SK-MEL-5 (cell line): ENCODE measurements around the gene RPH3AL. TPM values are rescaled to one million over a fixed set of nuclear protein-coding genes. Genes with fewer than 3 reads are reported as not detected.

Experiments
- total RNA-seq: library from RNA; depleted of rRNA; stranded (reverse); fragments of >200 nt; shearing (Covaris generic); gene quantifications from 2 replicates; pipeline ENCODE4 v1.2.3, GENCODE V29; 2014; rRNA removed

The RPH3AL gene
- total RNA-seq, 1 experiment from 2014 or later = 2.4 TPM

Other genes with a start within 250 kb of the RPH3AL start
- gene SCGB1C2, start 215.2 kb downstream of the RPH3AL start, total RNA-seq = not detected in 2 replicates
- 0.03 and 0.64 TPM in 2 replicates for gene DOC2B, start 171.2 kb downstream of the RPH3AL start, total RNA-seq
- 131 and 132 TPM in 2 replicates for gene RFLNB, start 93.1 kb upstream of the RPH3AL start, total RNA-seq